Cortex of kidney (tissue), 1 donor: Measurements from ENCODE around the gene TCIRG1.

Experiments used
- DNase-seq: peaks from one replicate; lab custom pipeline; 2025; lab: John Stamatoyannopoulos, UW

Gene TCIRG1

DNA sequence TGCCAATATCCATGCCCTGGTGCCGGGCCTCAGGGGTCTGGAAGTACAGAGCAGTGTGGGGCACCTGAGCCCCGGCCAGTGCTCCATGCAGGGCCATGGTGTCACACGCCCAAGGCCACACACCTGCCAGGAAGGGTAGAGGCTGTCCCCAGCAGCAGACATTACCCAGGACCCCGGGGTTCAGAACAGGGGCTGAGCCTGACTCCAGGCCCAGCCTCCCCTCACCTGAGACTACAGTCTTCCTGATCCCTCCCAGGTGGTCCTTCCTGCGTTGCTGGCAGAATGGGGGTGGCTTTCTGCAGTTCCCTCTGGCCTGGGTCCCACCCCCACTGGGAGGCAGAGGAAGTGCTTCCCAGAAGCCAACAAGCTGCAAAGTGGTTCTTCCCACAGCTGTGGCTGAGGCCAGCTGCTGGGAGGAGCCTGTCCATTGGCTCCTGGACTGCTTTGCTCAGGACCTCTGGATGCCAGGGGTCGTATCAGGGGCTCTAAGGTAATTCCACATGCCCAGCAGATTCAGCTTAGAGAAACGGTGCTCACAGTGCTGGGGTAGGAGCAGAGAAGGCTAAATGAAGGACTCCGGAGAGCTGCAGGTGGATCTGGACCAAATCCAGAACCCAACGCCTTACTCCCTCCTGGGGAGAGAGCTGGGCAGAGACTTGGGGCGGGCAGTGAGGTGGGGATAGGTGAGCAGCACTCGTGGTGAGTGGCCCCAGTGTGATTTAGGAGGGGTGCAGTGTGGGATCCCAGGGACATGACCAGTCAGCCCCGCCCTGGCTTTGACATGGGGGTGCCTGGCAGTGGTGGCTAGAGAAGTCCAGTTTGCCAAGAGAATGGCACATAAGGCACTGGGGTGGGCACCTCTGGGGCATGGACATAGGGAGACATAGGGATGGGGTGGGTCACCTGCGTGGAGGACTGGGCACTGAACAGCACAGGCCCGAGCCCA is 12.6 kb downstream of the TCIRG1 start:
- DNase-seq, result no peak

DNA sequence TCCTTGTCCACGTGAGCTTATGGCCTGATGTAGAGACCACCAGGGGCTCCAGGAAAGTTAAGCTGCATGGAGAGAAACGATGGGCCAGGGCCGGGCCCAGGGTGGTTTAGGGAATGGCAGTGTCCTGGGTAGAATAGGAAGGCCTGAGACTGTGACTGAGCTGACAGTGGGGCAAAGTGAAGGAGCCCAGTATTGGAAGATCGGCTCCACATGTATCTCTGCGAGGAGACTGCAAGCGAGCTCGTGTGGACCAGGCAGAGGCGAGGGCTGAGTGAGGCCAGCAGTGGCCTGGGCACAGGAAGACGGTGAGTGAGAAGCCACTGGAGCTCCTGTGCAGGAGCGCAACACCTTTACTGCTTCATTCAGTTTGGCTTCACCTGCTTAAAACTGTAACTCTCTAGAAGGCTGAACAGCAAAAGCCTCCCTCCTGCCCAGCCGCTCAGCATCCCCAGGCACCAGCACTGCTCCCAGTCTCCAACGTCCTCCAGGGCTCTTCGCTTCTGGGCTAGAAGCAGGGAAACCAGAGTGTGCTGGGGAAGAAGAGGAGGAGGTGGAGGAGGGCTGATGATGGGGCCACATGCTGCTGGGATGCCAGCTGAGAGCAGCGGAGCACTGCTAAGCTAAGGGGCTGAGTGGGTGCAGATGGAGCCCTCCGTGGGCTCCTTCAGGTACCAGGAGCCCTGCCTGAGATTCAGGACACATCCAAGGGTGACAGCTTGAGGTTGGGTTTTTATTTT is 13.5 kb downstream of the TCIRG1 start:
- no peak for DNase-seq

DNA sequence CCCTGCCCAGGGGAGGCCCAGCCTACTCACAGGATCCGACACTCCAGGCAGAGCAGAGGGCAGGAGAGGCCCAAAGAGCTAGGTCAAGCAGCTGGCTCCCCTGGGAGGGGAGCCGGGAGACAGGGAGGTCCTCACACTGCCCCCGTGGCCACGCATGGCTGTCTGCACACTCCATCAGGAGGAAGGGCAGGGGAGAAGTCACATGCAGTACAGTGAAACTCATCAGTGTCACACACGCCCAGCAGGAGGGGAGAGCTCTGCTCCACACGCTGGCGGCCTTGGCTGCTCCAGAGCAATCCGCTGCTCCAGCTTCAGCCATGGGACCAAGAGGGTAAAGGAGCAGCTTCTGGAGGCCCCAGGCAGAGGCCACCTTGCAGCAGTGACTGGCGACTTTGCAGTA is 14.3 kb downstream of the TCIRG1 start:
- DNase-seq, result no peak

DNA sequence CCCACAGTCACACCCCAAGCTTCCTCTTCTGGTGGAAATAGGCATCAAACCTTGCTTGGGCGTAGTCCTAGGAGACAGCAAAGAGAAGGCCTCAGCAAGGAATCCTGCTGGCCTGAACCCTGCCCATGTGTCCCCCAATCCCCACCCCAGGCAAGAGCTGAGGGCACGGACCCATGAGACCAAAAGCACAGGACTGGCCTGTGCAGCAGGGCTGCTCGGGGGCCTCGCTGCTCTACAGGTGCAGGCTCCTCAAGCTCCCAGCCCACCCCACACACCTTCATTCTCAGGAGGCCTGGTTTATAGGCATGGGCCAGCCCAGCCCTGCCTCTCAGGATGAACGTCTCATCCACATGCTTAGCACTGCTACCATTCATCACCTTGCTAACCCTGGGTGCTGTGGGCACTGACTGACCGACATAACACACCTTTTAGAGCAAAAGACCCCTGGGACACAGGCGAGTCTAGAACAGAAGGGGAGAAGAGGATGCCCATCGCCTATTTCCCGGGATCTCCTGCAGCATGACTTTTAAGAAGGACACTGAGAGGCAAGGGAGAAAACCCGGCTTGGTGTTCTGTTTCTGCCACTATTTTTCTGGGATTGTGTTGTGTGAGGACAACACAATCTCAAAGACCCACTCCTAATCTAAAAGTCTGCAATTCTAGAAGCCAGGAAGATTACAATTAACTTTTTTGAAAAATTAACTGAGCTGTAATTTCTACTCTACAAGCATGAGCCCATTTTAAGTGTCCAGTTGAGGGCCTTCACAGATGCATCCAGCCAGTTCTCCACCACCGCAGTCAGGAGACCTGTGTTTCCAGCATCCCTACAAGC is 15.4 kb downstream of the TCIRG1 start:
- DNase-seq, result no peak

DNA sequence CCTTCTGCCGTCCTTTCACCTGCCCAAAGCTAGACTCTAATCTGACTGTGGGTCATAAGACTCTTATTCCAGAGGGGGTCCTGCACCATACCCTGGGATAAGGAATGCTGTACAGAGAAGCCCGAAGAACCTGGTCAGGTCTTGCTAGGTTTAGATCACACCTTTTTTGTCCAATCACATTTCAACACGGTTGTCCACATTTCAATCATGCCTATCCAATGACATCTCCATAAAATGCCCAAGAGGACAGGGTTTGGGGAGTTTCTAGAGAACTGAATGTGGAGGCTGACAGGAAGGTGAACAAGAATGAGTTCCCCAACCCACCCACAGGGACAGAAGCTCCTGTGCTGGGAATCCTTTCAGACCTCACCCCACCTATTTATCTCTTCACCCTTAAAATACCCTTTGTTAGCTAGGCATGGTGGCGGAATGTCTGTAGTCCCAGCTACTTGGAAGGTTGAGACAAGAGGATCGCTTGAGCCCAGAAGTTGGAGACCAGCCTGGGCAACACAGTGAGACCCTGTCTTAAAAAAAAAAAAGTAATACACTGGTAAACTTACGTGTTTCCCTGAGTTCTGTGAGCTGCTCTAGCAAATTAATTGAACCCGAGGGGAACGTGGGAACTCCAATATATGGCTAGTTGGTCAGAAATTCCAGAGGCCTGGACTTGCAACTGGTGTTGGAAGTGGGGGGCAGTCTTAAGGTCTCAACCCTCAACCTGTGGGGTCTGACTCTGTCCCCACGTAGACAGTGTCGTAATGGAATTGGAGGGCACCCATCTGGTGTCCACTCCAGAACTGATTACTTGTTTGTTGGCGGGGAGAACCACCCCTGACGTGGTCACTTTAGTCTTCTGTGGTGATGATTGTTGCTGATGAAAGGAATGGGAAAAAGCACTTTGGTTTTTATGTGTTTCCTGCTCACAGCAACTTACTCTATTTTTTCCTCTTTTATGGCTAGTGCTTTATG is 17.8 kb downstream of the TCIRG1 start:
- no peak for DNase-seq

DNA sequence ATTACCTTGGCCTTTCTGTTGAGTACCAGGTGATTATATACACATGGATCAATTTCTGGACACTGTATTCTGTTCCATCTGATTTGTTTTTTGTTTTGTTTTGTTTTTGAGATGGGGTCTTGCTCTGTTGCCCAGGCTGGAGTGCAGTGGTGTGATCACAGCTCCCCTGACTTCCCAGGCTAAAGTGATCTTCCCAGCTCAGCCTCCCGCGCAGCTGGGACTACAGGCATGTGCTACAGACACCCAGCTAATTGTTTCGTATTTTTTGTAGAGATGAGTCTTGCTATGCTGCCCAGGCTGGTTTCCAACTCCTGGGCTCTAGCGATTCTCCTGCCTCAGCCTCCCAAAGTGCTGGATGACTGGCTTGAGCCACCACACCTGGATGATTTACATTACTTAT is 19.0 kb downstream of the TCIRG1 start:
- no peak for DNase-seq

DNA sequence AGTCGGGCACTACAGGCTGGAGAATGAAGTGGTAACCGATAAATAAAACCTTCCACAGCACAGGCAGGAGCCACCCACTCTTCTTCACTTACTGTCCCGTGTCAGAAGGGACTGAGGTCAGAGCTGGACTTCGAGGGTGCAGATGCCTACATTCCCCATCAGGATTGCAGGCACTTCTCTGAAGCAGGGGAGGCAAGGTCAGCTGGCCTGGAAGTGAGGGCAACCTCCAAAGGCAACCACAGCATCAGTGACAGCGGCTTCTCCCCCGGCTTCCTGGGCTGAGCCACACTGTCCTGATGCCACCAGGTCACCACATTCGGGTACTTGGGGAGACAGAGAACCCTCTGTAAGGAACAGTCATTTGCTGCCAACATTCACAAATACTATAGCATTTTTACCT is 22.7 kb downstream of the TCIRG1 start:
- DNase-seq, result no peak

DNA sequence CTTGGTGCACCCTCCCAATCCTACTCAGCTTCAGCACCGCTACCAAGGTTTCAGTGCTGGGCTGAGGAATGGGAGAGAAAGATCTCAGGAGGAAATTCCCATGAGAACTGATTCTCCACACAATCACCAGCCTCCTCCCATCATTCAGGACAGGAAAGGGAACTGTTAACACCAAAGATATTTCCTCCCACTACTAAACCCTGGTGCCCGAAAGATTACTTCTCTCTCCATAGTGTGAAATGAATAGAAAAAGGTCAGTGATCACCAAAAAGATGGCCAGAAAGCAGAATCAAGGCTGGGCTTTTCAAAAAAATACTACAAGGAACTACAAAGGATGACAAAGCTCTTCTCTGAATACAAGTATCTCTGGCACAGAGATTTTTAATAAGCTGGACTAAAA is 26.1 kb downstream of the TCIRG1 start:
- no peak for DNase-seq

DNA sequence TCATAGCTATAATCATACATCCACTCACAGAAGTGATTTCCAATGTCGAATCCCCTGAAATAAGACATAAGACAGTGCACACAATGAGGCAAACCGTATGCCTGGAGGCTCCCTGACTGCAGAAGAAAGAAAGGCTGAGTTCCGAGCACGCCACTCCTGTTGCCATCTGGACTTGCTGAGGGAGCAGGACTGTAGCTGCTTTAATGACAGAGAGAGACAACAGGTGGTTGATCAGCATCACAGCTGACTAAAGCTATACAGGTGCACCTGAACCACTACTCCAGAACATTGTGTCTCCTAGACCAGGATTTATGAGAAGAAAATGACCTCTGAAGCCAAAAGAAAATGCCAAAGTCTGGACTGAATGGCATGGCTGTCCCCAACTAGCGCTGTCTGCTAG is 27.0 kb downstream of the TCIRG1 start:
- no peak for DNase-seq

DNA sequence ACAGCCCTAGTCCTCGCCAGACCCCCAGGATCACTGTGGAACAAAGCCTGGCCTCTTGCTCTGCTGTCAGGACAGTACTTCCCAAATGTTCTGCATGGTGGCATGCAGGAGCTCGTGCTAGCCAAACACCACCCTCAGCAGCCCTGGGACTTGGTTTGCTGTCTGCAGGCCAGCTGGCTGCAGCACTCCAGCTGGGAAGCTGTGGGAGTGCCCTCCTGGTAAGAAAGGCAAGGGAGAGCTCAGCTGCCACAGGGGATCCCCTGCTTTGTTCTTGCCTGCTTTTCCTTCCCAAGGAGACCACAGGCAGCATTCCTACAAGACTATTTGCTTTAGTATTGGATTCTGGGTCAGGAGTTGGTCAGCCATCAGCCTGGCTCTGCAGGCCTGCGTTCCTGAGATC is 27.9 kb downstream of the TCIRG1 start:
- no peak for DNase-seq

DNA sequence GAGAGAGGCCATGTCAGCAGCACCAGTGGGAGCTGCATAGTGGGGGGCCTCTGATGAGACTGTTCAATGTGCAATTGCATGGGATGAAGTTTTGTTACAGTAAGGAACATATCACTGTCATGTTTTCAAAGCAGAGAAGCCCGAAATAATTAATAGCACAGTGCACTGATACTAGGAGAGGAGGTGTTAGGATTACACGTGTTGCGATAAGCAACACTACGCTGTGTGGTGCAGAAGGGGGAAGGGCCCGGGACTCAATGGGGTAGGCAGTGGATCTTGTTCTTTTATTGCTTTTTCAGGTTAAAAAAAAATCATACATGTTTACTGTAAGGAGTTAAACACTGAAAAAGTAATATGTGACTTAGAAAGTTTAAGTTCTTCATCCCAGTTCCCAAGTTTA is 29.2 kb downstream of the TCIRG1 start:
- DNase-seq, result no peak

DNA sequence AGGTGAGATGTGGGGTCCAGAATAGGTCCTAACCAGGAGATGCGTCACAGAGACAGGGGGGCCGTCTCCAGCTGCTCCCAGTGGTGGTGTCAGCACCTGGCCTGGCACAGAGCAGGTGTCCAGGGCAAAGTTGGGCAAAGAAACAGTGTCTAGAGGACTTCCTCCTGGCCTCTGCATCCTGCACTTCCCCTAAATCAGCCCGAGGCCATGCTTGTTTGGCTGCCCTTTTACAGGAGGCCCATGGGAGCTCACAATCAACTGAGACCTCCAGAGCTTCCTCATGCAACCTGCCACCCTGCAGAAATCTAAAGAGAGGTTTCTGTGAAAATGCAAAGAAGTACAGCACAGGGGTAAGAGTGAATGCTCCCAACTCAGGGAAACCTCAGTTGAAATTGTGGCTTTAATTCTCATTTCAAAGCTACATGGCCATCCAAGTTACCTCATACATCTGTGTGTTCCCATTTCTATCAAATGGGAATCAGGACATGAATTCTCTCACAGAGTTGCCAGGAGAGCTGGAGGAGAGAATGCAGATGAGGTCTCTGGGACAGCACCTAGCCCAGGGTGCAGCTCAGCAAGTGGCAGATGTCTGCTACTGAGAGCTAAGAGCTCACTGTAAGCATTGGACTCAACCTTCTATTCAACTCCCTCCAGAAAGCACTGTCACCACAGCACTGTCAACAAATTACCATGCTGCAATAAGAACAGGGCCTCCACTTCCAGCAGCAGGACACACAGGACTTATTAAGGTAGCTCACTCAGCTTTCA is 32.6 kb downstream of the TCIRG1 start:
- DNase-seq, result no peak

DNA sequence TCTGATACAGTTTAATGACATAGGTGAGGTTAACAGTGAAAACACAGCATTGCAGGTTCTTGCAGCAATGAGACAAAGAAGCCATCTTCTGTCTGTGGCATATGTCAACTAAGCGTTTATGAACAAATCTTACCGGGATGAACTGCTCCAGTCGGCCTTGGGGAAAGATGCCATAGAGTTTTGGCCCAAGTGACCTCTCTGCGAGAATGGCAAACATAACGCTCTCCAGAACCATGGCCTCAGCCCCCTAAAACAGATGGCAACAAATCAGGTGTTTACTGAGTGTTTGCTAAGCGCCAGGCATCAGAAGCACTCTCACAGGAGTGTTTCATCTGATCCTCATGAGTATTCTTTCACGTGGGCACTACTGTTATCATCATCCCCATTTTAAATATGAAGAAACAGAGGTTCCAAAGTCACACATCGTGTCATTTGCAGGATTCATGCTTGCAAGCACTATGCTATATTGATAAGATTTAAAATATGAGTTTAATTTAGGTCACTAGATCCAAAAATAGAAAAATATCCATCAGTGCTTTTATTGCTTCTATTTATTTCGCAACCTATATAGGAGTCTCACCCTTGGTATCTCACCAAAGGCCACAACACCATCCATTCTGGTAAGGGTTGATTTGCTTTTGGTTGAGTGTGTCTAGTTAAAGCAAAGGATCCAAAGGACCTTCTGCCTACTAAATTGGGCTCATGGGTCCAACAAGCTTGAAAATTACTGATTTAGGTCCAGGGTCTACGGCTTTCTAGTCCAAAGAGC is 35.9 kb downstream of the TCIRG1 start:
- DNase-seq, result no peak

DNA sequence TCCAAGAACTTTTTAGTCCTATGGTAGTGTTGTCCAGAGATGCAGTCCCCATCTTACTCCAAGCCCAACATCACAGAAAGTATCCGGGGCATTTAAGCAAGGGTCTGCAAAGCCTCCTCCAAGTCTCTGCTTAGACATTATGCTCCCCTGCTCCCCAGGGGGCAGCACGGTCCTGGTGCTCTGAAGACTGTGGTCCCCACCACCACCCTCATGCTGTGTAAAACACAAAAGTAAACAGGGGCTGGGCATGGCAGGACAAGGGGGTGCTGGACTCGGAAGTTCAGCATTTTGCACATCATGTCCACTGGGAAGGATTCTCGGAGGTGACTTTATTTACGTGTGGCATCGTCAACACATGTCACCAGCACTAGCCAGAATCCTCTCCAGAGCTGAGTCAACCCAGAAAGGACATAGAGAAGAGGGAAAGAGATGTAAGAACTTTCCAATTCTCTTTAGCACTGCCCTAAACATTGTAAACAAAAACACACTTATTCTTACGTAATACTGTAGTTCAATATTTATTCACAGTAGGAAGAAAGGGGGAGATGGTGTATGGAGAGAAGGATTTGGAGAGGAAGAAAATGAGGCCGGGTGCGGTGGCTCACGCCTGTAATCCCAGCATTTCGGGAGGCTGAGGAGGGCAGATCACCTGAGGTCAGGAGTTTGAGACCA is 37.7 kb downstream of the TCIRG1 start:
- DNase-seq, result no peak

DNA sequence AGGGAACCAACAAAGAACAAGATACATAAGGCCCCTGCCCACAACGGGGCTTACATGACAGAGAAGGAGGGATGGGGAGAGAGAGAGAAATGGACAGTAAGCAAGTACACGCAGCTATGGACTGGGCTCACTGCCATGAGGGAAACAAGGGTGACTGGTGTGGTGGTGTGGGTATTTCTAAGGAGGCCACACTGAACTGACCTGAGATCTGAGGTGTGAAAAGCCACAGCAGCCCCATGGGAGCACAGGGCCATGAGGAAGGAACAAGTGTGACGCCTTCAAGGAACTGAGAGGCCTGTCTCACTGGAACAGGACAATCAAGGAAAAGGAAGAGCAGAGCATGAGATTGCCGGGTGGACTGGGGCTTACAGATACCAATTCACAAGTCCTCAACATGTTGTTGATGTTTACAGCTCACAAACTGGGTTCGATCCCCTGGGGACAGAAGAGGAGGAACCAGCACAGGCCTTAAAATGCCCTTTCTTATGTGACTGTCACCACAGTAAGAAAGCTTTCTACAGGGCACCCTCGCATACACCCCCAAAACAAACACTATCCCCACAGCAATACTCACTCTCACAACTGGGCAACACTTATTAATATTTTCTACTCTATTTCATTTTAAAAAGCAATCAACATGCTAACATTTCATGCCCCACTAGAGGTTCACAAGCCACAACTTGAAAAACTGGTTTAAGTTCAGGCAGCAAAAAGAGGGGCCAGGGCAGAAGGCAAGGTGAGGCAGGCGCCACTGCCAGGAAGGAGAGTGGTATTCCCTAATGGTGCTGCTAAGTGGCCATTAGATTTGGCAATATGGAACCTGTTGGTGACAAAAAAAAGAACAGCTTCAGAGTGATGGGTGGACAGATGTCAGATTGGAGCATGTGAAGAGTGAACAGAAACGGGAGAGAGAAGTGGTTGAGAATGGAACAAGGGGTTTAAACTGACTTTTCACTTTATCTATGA is 39.1 kb downstream of the TCIRG1 start:
- DNase-seq, result no peak

DNA sequence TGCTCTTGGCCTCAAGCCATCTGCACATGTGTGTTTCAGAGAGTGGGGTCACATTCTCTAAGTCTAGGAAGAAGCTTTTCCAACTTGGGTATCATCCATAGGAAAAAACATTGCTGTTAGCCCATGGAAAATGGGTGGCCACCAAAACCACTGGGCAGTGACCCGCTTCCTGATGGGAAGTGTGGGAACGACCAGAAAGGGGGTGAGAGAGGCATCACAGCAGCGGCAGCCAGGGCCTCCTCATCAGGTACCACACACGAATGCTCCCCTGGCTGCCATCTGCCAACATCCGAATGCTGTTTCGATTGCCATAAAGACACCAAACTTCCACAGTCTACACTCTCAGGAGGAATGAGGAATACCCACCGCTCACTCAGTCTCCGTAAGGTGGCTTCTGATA is 42.0 kb downstream of the TCIRG1 start:
- no peak for DNase-seq

DNA sequence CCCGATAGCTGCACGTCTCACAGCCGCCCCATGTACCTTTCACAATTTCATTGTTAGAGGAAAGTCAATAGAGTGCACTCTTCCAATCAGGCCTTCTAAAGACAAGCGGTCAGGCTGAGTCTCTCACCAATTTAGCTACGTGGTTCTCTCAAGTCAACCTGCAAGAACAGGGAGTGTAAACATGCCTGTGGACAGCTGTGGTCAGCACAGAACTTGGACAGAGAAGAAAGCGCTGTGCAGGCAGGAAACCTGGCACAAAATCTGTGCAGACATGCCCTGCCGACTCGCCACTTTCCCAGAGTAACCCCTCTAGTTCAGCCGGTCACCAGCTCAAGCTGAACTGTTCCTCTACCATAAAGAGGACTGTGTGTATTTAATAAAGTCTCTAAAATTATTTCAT is 42.9 kb downstream of the TCIRG1 start:
- no peak for DNase-seq

DNA sequence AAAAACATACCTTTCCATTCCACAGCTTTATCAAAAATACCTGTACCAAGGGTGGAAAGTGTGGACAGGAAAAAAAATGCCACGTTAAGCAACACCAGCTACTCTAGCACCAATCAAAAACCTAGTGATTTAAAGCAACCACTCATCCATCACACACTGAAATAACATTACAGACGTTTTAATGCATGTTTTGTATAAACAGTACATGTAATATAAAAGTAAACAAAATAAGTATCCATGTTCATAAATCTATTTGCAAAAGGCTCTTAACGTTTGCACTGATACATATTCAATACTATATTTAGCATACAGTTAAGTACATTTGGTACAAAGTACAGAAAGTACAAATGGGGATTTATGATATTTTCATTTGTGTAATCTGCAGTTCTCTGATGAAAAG is 43.7 kb downstream of the TCIRG1 start:
- DNase-seq, result no peak
